Activated T-cell treated with anti-CD3 and anti-CD28 coated beads, Interleukin-2, amount 50 U/mL, for 4 hours (primary cell): Measurements from ENCODE around the gene INPP4B. TPM values are rescaled to one million over a fixed set of nuclear protein-coding genes. Genes with fewer than 3 reads are reported as not detected.

Source experiments
- ATAC-seq, 2 donors: fragments of 200-7000 bp; cut with Tn5 transposase; one replicate each; pipeline ENCODE4 v1.10.0; 2021
- DNase-seq: peaks from one replicate; pipeline ENCODE4 v3.0.0-alpha.2; 2020
- H3K27me3 Mint-ChIP-seq: one replicate; pipeline ENCODE4 v1.8.0; 2021; ENCODE audit warnings: low read depth, mixed read lengths
- H3K36me3 Mint-ChIP-seq: one replicate; pipeline ENCODE4 v1.8.0; 2022; ENCODE audit warnings: mixed read lengths; ENCODE audit not compliant: insufficient read depth
- H3K4me1 Mint-ChIP-seq: one replicate; pipeline ENCODE4 v1.8.0; 2021; ENCODE audit warnings: low read depth, mixed read lengths
- H3K4me3 Mint-ChIP-seq: one replicate; pipeline ENCODE4 v1.8.0; 2021; ENCODE audit warnings: mild to moderate bottlenecking, moderate library complexity, mixed read lengths
- H3K9me3 Mint-ChIP-seq: one replicate; pipeline ENCODE4 v1.8.0; 2021; ENCODE audit warnings: mixed read lengths
- total RNA-seq, 3 donors: library from RNA; stranded (reverse); gene quantifications; one replicate each; pipeline ENCODE4 v1.2.1, GENCODE V29; 2021

The INPP4B gene
- total RNA-seq, 3 donors from 2014 or later = 93.2 to 99.0 (median 93.4) TPM

- Mint-ChIP-seq H3K9me3 (no peaks in the 10 kb centered on the region), H3K27me3 (no peaks in the 10 kb centered on the region), H3K36me3 (peaks cover 23% of the 10 kb centered on the region), H3K4me1 (peaks cover 21% of the 10 kb centered on the region), H3K4me3 (no peak overlapping the region)
- ATAC-seq (no peak), DNase-seq (no peak)
These were observed 624.0 kb downstream of the INPP4B start for GRCh38 chr4:142222127-142222526.

- ATAC-seq (no peak), DNase-seq (no peak)
- Mint-ChIP-seq H3K36me3 (peaks cover 27% of the 10 kb centered on the region), H3K4me1 (peaks cover 21% of the 10 kb centered on the region), H3K27me3 (no peaks in the 10 kb centered on the region), H3K9me3 (no peaks in the 10 kb centered on the region), H3K4me3 (no peak overlapping the region)
These were observed 627.4 kb downstream of the INPP4B start for GRCh38 chr4:142218726-142219125.

DNA sequence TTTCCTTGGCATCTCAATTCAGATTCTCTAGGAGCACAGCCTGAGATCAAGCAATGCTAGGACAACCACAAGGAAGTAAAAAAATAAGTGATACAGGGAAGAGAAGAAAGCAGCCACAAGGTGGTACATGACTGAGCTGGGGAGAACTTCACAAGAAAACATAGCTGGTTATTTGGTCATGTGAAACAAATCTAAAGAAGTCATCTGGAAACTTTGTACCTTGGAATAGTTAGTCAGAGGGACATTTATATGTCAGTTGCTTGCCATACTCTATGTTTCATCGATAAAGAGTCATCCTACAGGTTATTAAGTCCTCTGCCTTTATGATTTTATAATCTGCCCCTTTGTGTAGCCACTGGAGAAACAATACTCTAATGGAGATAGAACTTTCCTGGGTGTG, 634.7 kb downstream of the INPP4B start:
- no peak for DNase-seq
- no peak overlapping the region for H3K4me3 Mint-ChIP-seq
- ATAC-seq = peak; percentile 34 to 46

DNA sequence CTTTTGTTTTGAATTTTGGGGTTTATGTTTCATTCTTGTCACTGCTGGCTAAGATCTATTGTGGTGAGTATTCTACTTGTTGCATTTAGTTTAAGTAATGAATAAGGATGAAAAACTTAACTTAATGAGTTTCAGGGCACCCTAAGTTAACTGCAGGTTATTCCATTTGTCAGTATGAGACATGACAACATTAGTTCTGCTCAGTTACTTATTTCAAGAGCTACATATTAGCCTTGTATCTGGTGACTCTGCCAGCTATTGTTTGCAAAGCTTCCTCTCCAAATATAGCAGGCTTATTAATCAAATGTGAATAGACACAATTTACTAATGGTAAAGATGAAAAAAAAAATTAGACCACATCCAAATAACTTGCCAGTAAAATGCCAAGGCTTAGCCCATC, 642.6 kb downstream of the INPP4B start:
- H3K4me1 Mint-ChIP-seq = peaks cover 17% of the 10 kb centered on the region
- H3K27me3 Mint-ChIP-seq = no peaks in the 10 kb centered on the region
- no peaks in the 10 kb centered on the region for H3K9me3 Mint-ChIP-seq
- DNase-seq = no peak
- no peak overlapping the region for H3K4me3 Mint-ChIP-seq
- peaks cover 33% of the 10 kb centered on the region for H3K36me3 Mint-ChIP-seq
- ATAC-seq = no peak

More for the DNA sequence above, 634.7 kb downstream of the INPP4B start:
- H3K27me3 Mint-ChIP-seq = no peaks in the 10 kb centered on the region
- peaks cover 42% of the 10 kb centered on the region for H3K36me3 Mint-ChIP-seq
- peaks cover 31% of the 10 kb centered on the region for H3K4me1 Mint-ChIP-seq
- H3K9me3 Mint-ChIP-seq = no peaks in the 10 kb centered on the region

DNA sequence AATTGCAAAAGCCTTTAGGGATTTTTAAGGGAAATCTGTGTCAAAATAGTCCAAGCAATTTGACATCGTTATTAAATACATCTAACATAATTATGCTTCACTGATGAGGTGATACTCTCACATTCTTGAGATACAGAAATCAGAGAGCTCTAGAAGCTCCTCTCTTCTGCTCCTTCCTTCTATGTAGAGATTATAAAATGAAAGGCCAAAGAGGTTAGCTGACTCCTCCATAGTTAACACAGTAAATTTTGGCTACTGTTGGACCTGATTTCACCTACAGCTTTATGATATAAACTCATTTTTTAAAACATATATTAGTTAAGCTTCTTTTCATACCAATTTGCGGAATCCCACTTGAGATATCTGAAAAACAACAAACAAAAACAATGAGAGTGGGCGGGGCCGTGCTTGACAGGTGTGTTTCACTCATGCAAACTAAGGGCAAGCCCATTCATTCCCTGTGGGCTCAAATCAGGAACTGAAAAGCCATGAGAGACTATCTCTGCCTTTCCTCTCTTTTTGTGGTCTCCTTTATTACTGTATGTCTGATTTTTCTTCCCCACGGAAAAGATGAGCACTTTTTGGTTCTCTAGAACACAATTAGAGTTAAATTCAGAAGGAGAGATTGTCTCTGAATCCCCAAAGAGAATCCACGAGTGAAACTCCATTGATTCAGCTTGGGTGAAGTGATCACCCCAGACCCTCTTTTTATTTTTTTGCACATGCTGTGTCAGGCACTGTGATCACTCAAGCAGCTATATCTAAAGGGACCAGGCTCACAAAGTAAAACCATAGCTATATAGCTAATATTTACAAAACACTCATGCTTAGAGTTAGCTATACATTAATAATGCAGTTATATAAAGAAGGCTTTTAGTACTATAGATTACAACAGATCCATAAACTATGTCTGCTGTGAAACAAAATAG, 643.4 kb downstream of the INPP4B start:
- no peak overlapping the region for H3K4me3 Mint-ChIP-seq
- H3K4me1 Mint-ChIP-seq = peaks cover 17% of the 10 kb centered on the region
- no peaks in the 10 kb centered on the region for H3K27me3 Mint-ChIP-seq
- peaks cover 35% of the 10 kb centered on the region for H3K36me3 Mint-ChIP-seq
- no peaks in the 10 kb centered on the region for H3K9me3 Mint-ChIP-seq
- no peak for ATAC-seq
- no peak for DNase-seq

DNA sequence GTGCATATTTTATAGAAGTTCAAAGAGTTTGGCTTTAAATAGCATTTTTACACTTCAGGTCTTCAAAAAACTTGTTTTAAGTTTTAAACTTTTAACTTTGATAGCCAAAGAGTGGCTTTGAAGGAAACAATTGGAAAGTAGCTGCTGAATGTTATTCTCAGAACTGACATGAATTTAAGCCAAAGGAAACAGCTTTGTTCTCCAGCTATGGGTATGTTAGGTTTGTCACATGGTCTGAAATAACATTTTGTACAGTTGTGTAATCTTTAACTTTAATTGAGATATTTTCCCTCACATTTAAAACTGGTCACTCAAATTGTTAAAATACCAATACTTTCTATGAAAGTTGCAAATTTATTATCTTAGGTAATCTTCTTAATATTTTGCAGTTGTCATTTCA, 645.1 kb downstream of the INPP4B start:
- H3K4me1 Mint-ChIP-seq = peaks cover 14% of the 10 kb centered on the region
- no peaks in the 10 kb centered on the region for H3K27me3 Mint-ChIP-seq
- H3K4me3 Mint-ChIP-seq = no peak overlapping the region
- H3K9me3 Mint-ChIP-seq = no peaks in the 10 kb centered on the region
- DNase-seq = no peak
- ATAC-seq = no peak
- peaks cover 30% of the 10 kb centered on the region for H3K36me3 Mint-ChIP-seq

GRCh38 chr4:142194905-142195304, 651.2 kb downstream of the INPP4B start:
- no peak for ATAC-seq
- Mint-ChIP-seq H3K9me3 (no peaks in the 10 kb centered on the region), H3K36me3 (peaks cover 29% of the 10 kb centered on the region), H3K4me1 (no peaks in the 10 kb centered on the region), H3K4me3 (no peak overlapping the region), H3K27me3 (no peaks in the 10 kb centered on the region)
- no peak for DNase-seq

- no peak overlapping the region for H3K4me3 Mint-ChIP-seq
- H3K27me3 Mint-ChIP-seq = no peaks in the 10 kb centered on the region
- no peaks in the 10 kb centered on the region for H3K9me3 Mint-ChIP-seq
- ATAC-seq (no peak), DNase-seq (no peak)
- H3K36me3 Mint-ChIP-seq = peaks cover 25% of the 10 kb centered on the region
- H3K4me1 Mint-ChIP-seq = no peaks in the 10 kb centered on the region
These were observed 654.2 kb downstream of the INPP4B start for GRCh38 chr4:142191901-142192300.

DNA sequence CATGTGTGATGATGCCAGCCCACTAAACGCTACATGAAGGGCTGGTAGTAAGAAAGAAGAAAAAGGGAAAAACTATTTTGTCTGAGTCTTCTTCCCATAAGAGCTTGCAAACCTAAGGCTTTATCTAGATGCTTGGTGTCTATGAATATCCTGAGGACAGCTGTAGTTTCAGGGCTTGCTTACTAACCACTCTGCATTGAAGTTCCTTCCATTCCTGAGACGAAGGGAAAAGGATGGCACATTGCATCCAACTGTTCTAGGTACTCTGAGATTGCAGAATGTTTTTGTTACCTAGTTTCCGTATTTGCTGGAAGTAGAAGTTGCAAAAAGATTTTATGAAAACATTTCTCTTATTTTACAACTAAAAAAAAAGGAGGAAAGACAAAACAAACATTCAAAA, 665.1 kb downstream of the INPP4B start:
- H3K4me3 Mint-ChIP-seq = no peak overlapping the region
- H3K36me3 Mint-ChIP-seq = peaks cover 39% of the 10 kb centered on the region
- H3K4me1 Mint-ChIP-seq = peaks cover 10% of the 10 kb centered on the region
- no peaks in the 10 kb centered on the region for H3K27me3 Mint-ChIP-seq
- ATAC-seq (no peak), DNase-seq (no peak)
- H3K9me3 Mint-ChIP-seq = no peaks in the 10 kb centered on the region

DNA sequence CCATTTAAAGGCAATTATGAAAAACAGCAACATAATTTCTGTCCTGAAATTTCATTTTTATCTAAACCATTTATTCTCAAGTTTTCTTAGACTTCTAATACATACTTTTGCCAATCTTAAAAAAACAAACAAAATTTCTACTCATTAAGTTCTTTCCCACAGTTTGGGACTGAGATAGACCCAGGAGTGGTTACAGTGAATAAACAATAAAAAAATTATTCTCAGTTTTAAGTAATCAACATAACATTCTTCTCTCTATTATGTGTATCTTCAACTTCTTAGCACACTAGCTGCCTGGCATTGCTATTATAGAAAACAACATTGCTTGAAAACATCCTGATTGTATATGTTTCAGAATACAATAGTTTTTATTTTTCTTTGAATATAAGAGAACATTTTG, 676.9 kb downstream of the INPP4B start:
- peaks cover 61% of the 10 kb centered on the region for H3K36me3 Mint-ChIP-seq
- peaks cover 19% of the 10 kb centered on the region for H3K4me1 Mint-ChIP-seq
- peaks cover 4% of the 10 kb centered on the region for H3K9me3 Mint-ChIP-seq
- ATAC-seq (no peak), DNase-seq (no peak)
- no peak overlapping the region for H3K4me3 Mint-ChIP-seq
- no peaks in the 10 kb centered on the region for H3K27me3 Mint-ChIP-seq

GRCh38 chr4:142168181-142168580, 677.9 kb downstream of the INPP4B start:
- peaks cover 4% of the 10 kb centered on the region for H3K9me3 Mint-ChIP-seq
- H3K36me3 Mint-ChIP-seq = peaks cover 57% of the 10 kb centered on the region
- DNase-seq (no peak), ATAC-seq (no peak)
- H3K27me3 Mint-ChIP-seq = no peaks in the 10 kb centered on the region
- H3K4me3 Mint-ChIP-seq = no peak overlapping the region
- peaks cover 19% of the 10 kb centered on the region for H3K4me1 Mint-ChIP-seq

GRCh38 chr4:142164767-142165500, 681.2 kb downstream of the INPP4B start:
- no peak for DNase-seq
- Mint-ChIP-seq H3K9me3 (peaks cover 4% of the 10 kb centered on the region), H3K4me1 (peaks cover 31% of the 10 kb centered on the region), H3K36me3 (peaks cover 58% of the 10 kb centered on the region), H3K4me3 (no peak overlapping the region), H3K27me3 (no peaks in the 10 kb centered on the region)
- ATAC-seq = peak; percentile 25 to 27

GRCh38 chr4:142161086-142161485, 685.0 kb downstream of the INPP4B start:
- Mint-ChIP-seq H3K36me3 (peaks cover 58% of the 10 kb centered on the region), H3K9me3 (peaks cover 4% of the 10 kb centered on the region), H3K4me3 (no peak overlapping the region), H3K4me1 (peaks cover 29% of the 10 kb centered on the region), H3K27me3 (no peaks in the 10 kb centered on the region)
- ATAC-seq (no peak), DNase-seq (no peak)

GRCh38 chr4:142160509-142160908, 685.6 kb downstream of the INPP4B start:
- peaks cover 4% of the 10 kb centered on the region for H3K9me3 Mint-ChIP-seq
- peaks cover 55% of the 10 kb centered on the region for H3K36me3 Mint-ChIP-seq
- no peak overlapping the region for H3K4me3 Mint-ChIP-seq
- ATAC-seq (no peak), DNase-seq (no peak)
- no peaks in the 10 kb centered on the region for H3K27me3 Mint-ChIP-seq
- H3K4me1 Mint-ChIP-seq = peaks cover 25% of the 10 kb centered on the region

GRCh38 chr4:142158980-142159379, 687.1 kb downstream of the INPP4B start:
- Mint-ChIP-seq H3K9me3 (no peaks in the 10 kb centered on the region), H3K27me3 (no peaks in the 10 kb centered on the region), H3K4me1 (peaks cover 17% of the 10 kb centered on the region), H3K36me3 (peaks cover 56% of the 10 kb centered on the region), H3K4me3 (no peak overlapping the region)
- ATAC-seq (no peak), DNase-seq (no peak)
